ENCODE results near the gene SLC14A1. TPM values are rescaled to one million over a fixed set of nuclear protein-coding genes. Genes with fewer than 3 reads are reported as not detected.

SLC14A1 gene
- total RNA-seq, 4 donors from 2014 or later = 3.0 to 16.0 (median 10.1) TPM

DNA sequence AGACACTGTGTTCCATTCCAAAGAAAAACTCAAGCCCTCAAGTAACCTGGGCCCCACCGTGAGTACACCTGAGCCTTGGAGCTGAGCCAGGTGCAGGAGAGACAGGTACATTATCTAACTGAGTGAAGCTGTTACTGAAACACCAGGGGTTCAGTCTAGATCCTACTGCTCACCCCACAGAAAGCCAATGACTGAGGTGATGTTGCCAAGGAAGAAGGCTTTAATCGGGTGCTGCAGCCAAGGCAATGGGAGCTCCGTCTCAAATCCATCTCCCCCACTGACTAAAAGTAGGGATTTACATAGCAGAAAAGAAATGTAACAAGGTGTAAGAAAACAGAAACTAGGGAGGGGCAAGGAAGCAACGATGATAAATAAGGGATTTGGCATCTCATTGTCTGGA, 15.2 kb upstream of the SLC14A1 start:
- TF ChIP-seq EP300 (IDR thresholded peaks at IDR 0.05) = no peak
- Histone ChIP-seq H3K36me3 (no peaks in the 10 kb centered on the region), H3K4me1 (no peaks in the 10 kb centered on the region), H3K4me3 (no peak overlapping the region), H3K27ac (no peak overlapping the region), H3K9me3 (no peaks in the 10 kb centered on the region), H3K27me3 (no peaks in the 10 kb centered on the region)
- WGBS = 90% methylated on average over 4 of the region's 4 CpGs
- no peak for DNase-seq (ENCODE audit: low spot score in 2 of 2)

- Histone ChIP-seq H3K36me3 (no peaks in the 10 kb centered on the region), H3K4me3 (no peak overlapping the region), H3K27me3 (no peaks in the 10 kb centered on the region), H3K9me3 (no peaks in the 10 kb centered on the region), H3K4me1 (no peaks in the 10 kb centered on the region), H3K27ac (no peak overlapping the region)
- DNase-seq (ENCODE audit: low spot score in 2 of 2) = no peak
- no peak for TF ChIP-seq EP300 (IDR thresholded peaks at IDR 0.05)
These were observed 11.9 kb upstream of the SLC14A1 start for GRCh38 chr18:45712061-45712460.

DNA sequence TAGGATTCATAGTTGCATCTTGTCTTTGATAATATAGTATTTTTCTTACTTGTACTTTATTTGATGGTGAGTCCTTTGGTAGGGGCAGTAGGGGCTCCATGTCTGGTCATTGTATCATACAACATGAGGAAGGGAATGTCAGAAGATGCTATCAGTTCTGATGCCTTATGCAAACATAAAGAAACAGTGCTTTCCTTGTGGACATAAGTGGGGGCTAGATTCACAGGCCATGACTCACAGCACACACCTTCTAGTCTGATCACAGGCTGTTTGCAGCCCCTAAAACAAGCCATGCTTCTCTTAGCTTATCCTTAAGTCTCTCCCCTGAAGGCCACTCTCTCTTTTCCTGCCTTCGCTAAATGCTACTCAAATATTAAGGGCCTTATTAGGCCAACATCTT, 10.7 kb upstream of the SLC14A1 start:
- no peaks in the 10 kb centered on the region for H3K9me3 ChIP-seq
- H3K36me3 ChIP-seq = no peaks in the 10 kb centered on the region
- no peaks in the 10 kb centered on the region for H3K27me3 ChIP-seq
- H3K4me1 ChIP-seq = no peaks in the 10 kb centered on the region
- no peak for DNase-seq (ENCODE audit: low spot score in 2 of 2)
- TF ChIP-seq, protein P1, sequence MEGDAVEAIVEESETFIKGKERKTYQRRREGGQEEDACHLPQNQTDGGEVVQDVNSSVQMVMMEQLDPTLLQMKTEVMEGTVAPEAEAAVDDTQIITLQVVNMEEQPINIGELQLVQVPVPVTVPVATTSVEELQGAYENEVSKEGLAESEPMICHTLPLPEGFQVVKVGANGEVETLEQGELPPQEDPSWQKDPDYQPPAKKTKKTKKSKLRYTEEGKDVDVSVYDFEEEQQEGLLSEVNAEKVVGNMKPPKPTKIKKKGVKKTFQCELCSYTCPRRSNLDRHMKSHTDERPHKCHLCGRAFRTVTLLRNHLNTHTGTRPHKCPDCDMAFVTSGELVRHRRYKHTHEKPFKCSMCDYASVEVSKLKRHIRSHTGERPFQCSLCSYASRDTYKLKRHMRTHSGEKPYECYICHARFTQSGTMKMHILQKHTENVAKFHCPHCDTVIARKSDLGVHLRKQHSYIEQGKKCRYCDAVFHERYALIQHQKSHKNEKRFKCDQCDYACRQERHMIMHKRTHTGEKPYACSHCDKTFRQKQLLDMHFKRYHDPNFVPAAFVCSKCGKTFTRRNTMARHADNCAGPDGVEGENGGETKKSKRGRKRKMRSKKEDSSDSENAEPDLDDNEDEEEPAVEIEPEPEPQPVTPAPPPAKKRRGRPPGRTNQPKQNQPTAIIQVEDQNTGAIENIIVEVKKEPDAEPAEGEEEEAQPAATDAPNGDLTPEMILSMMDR (IDR thresholded peaks at IDR 0.05) = no peak
- TF ChIP-seq POLR2AphosphoS5 (IDR thresholded peaks at IDR 0.05) = no peak
- TF ChIP-seq POLR2A (IDR thresholded peaks at IDR 0.05) = no peak
- no peak for TF ChIP-seq EP300 (IDR thresholded peaks at IDR 0.05)
- H3K27ac ChIP-seq = no peak overlapping the region
- H3K4me3 ChIP-seq = no peak overlapping the region
- 96% methylated on average over 1 of the region's 1 CpG for WGBS

GRCh38 chr18:45715212-45715780, 8.7 kb upstream of the SLC14A1 start:
- H3K27ac ChIP-seq = no peak overlapping the region
- TF ChIP-seq, protein P1 (IDR thresholded peaks at IDR 0.05) = no peak
- TF ChIP-seq POLR2AphosphoS5 (IDR thresholded peaks at IDR 0.05) (no peak), EP300 (IDR thresholded peaks at IDR 0.05) (no peak), POLR2A (IDR thresholded peaks at IDR 0.05) (no peak)
- H3K4me1 ChIP-seq = no peaks in the 10 kb centered on the region
- no peaks in the 10 kb centered on the region for H3K36me3 ChIP-seq
- no peak overlapping the region for H3K4me3 ChIP-seq
- 75% methylated on average over 2 of the region's 5 CpGs for WGBS
- peaks cover 4% of the 10 kb centered on the region for H3K27me3 ChIP-seq
- H3K9me3 ChIP-seq = no peaks in the 10 kb centered on the region
- no peak for DNase-seq (ENCODE audit: low spot score in 2 of 2)

DNA sequence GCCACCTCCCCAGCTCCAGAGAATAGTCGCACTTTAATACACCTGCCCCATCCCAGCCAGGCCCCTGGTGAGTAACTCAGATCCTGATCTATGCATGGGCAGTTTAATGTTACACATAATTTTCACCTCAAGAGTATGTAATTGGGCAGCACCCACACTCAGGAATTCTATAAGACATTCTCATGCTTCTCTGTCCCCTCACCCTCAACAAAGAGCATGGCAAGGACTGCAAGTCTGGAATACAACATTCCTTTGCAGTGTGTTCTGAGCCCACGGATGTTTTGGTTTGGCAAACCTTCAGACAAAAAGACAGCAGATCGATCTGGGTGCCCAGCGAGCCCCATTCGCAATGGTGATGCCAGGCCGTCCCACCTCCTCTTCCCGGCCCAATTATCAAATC, 4.9 kb upstream of the SLC14A1 start:
- H3K27ac ChIP-seq = no peak overlapping the region
- peaks cover 4% of the 10 kb centered on the region for H3K27me3 ChIP-seq
- TF ChIP-seq, protein P1 (IDR thresholded peaks at IDR 0.05) = no peak
- TF ChIP-seq POLR2AphosphoS5 (IDR thresholded peaks at IDR 0.05) = no peak
- no peak for TF ChIP-seq POLR2A (IDR thresholded peaks at IDR 0.05)
- no peak for TF ChIP-seq EP300 (IDR thresholded peaks at IDR 0.05)

GRCh38 chr18:45722899-45723298, 1.1 kb upstream of the SLC14A1 start:
- Histone ChIP-seq H3K27me3 (peaks cover 4% of the 10 kb centered on the region), H3K27ac (no peak overlapping the region), H3K4me1 (peaks cover 2% of the 10 kb centered on the region), H3K36me3 (no peaks in the 10 kb centered on the region), H3K4me3 (no peak overlapping the region), H3K9me3 (no peaks in the 10 kb centered on the region)
- DNase-seq (ENCODE audit: low spot score in 2 of 2) = peak in 1 of 2 donors; percentile 79
- TF ChIP-seq POLR2AphosphoS5 (IDR thresholded peaks at IDR 0.05) = no peak
- TF ChIP-seq, protein P1 (IDR thresholded peaks at IDR 0.05) = peak; percentile 3 to 52
- no peak for TF ChIP-seq EP300 (IDR thresholded peaks at IDR 0.05)
- TF ChIP-seq POLR2A (IDR thresholded peaks at IDR 0.05) = no peak
- WGBS = 2% methylated on average over 5 of the region's 5 CpGs

More for the DNA sequence above, 4.9 kb upstream of the SLC14A1 start:
- H3K9me3 ChIP-seq = no peaks in the 10 kb centered on the region
- 76% methylated on average over 7 of the region's 7 CpGs for WGBS
- DNase-seq (ENCODE audit: low spot score in 2 of 2) = no peak
- H3K36me3 ChIP-seq = no peaks in the 10 kb centered on the region
- H3K4me1 ChIP-seq = peaks cover 2% of the 10 kb centered on the region
- no peak overlapping the region for H3K4me3 ChIP-seq

Measured in suprapubic skin (tissue), 4 donors.